ENCODE measurements around the gene GPR45.

DNA sequence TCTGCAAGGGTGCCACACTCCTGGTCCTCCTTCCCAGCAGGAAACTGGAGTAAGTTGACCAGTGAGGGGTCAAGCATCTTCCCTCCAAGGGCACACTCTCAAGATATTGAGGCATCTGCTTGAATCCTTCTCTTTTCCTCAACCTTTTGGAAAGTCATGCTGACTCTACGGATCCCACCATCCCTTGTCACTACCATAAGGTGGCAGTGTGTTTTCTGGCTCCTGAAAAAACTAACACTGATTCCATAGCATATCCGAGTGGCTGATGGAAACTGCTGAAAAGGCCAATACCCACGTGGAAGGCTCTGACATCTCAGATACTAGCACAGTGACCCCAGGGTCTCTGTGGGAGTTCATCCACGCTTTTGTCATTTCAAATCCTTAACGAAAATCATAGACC is 37.1 kb downstream of the GPR45 start:
- TF ChIP-seq FOXK2 (IDR thresholded peaks at IDR 0.05), result no peak
- no peak for TF ChIP-seq CTBP1 (IDR thresholded peaks at IDR 0.05; ENCODE audit: borderline replicate concordance)
- TF ChIP-seq FOXA1 (IDR thresholded peaks at IDR 0.05), result no peak
- TF ChIP-seq TARDBP (IDR thresholded peaks at IDR 0.05), result no peak
- TF ChIP-seq FOXM1 (IDR thresholded peaks at IDR 0.05; ENCODE audit: borderline replicate concordance), result no peak
- TF ChIP-seq LEF1 (IDR thresholded peaks at IDR 0.05; ENCODE audit: borderline replicate concordance), result no peak
- no peak for TF ChIP-seq HDGF (IDR thresholded peaks at IDR 0.05; ENCODE audit: borderline replicate concordance)
- no peak for TF ChIP-seq L3MBTL2 (conservative IDR thresholded peaks at IDR 0.05)
- no peak for TF ChIP-seq BHLHE40 (IDR thresholded peaks at IDR 0.05; ENCODE audit: borderline replicate concordance)
- no peak for TF ChIP-seq ELF4 (IDR thresholded peaks at IDR 0.05)

Data from HEK293T (cell line).